HG02884 (cell line): ENCODE measurements around the gene TBX4.

Experiments
- ATAC-seq: cut with Tn5 transposase; IDR thresholded peaks from one replicate; pipeline ENCODE4 v1.9.1; 2021; ENCODE audit warnings: mild to moderate bottlenecking, moderate library complexity; ENCODE audit not compliant: unreplicated experiment

The TBX4 gene

GRCh38 chr17:61412860-61413660, 39.2 kb upstream of the TBX4 start:
- no peak for ATAC-seq

DNA sequence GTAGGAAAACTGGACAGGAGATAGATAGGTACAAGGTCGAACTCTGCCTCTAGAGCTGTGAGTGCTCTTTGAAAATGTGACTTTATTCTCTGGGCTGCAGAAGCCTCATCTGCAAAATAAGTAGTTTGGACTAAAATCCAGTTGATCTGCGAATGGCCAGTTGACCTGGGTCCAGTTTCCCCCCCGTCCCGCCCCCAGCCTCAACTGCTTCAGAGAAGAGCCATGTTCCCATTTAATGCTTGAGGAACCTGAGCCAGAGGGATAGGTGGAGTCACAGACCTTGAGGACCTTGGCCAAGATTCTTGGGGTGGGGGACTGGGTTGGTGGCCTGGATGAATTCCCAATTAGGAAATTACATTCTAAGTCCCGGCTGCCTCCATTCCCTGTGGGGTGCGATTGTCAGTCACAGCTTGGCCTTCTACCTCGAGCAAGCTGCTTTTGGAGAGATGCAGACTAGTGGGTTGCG, 38.5 kb upstream of the TBX4 start:
- no peak for ATAC-seq

- ATAC-seq = no peak
Observed at GRCh38 chr17:61414141-61414935, 37.9 kb upstream of the TBX4 start.

DNA sequence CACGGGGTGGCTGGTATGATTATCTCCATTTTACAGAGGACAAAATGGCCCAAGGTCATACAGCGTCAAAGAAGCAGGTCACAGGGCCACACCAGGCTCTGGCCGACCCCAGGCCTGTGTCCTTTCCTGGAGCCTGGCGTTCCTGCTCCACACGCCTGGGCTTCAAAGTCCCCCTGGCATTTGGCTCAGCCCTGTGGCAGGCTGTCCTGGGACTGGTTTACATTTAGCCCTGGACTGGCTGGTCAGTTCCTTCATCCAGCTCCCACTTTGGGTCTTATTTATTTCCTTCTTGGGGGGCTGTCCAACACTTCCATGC, 37.3 kb upstream of the TBX4 start:
- ATAC-seq = no peak

GRCh38 chr17:61415374-61416210, 36.6 kb upstream of the TBX4 start:
- no peak for ATAC-seq

- no peak for ATAC-seq
Observed at GRCh38 chr17:61416211-61416539, 36.0 kb upstream of the TBX4 start.

- ATAC-seq = no peak
Observed at GRCh38 chr17:61416540-61417363, 35.5 kb upstream of the TBX4 start.

- ATAC-seq = no peak
Observed at GRCh38 chr17:61418449-61418848, 33.8 kb upstream of the TBX4 start.

DNA sequence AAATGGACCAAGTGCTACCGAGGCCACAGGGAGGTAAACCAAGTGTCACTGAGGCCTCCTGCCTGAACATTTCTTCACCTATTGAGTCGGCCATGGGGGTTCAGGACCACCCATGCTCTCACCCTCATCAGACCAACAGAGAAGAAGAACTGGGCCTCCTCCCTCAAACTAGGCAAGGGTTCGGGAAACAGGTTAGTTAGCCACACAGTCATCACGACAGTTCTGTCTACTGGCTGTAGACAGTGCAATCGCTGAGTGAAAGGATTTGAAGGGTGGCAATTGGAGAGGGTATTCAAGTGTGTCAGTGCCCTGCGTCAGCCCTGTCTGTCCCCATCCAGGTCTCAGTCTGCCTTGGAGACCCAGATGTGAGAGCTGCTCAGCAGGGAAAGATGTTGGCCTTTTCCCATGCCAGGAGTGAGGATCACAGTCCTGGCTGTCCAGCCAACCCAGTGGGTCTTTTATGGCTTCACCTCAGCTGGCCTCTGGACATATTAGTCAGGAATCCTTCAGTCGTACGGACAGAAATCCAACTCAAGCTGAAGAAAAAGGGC, 32.7 kb upstream of the TBX4 start:
- no peak for ATAC-seq

GRCh38 chr17:61420052-61420451, 32.2 kb upstream of the TBX4 start:
- no peak for ATAC-seq

DNA sequence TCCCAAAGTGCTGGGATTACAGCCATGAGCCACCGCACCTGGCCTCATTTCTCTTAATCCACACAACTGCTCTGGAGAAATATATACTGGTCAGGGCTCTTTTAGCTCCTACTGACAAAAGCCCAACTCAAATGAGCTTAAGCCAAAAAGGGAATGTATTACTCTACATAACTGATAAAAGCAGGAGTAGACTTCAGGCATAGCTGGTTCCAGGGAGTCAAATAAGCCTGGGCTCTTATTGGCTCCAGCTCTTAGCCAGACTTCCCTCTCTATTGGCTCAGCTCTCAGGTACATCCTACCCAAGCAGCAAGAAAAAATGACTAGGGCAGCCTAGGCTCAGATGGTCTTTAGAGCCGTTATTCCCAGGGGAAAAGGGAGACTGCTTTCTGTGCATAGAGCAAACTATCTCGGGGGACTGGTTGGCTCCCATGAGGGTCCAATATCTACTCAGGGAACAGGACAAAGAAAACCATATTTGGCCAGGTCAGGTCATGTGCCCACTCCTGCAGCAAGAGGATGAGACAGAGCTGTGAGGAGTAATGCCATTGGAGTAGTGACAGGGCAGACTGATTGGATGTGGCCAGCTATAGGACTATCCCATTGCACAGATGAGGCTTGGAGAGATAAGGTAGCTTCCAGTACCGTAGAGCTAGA, 31.4 kb upstream of the TBX4 start:
- no peak for ATAC-seq

GRCh38 chr17:61421460-61421859, 30.8 kb upstream of the TBX4 start:
- ATAC-seq = no peak

DNA sequence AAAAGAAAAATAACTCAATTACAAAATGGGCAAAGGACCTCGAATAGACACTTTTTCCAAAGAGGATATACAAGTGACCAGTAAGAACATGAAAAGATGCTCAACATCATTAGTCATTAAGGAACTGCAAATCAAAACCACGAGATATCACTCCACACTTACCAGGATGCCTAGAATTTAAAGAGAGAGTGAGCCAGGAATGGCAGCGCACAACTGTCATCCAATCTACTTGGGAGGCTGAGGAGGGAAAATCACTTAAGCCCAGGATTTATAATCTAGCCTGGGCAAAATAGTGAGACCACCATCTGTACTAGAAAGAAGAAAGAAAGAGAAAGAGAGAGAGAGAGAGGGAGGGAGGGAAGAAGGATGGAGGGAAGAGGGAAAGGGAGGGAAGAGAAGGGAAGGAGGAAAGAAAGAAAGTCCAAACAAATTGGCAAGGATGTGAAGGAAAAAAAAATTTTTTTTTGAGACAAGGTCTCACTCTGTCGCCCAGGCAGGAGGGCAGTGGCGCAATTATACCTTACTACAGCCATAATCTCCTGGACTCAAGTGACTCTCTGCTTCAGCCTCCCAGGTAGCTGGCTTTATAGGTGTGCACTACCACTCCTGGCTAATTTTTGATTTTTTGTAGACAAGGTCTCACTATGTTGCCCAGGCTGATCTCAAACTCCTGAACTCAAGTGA, 30.0 kb upstream of the TBX4 start:
- no peak for ATAC-seq

- ATAC-seq = no peak
Observed at GRCh38 chr17:61422869-61423268, 29.4 kb upstream of the TBX4 start.

GRCh38 chr17:61423967-61424649, 28.1 kb upstream of the TBX4 start:
- no peak for ATAC-seq

DNA sequence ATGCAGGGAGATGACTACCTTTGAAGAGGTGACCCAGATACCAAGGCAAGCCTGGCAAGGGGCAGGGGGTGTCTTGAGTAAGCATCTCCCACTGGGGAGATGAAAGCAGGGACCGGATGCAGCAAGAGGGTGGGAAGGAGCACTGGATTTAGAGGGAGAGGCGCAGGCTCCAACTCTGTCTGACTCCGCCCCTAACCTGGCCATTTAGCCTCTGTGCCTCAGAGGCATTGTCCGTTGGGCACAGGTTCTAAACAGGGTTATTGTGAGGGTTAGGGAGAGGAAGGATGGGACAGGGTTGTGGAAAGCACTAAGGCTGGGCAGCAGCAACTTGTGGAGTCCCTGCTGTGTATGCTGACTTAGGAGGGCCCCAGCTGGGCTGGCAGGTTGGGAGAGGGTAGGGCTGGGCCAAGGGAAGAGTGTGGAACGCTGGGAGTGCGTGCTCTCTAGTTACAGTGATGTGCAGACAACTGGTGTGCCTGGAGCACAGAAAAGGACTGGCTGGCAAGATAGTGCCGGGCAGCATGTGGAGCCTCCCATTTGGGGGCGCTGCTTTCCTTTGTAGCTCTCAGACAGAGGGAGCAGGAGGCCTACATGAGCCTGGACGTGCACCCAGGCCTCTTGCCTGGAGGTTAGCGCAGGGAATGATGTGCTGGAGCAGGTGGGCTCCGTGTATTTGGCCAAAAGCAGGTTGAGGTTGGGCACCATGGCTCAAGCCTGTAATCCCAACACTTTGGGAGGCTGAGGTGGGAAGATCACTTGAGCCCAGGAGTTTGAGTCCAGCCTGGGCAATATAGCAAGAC, 26.3 kb upstream of the TBX4 start:
- ATAC-seq = no peak

DNA sequence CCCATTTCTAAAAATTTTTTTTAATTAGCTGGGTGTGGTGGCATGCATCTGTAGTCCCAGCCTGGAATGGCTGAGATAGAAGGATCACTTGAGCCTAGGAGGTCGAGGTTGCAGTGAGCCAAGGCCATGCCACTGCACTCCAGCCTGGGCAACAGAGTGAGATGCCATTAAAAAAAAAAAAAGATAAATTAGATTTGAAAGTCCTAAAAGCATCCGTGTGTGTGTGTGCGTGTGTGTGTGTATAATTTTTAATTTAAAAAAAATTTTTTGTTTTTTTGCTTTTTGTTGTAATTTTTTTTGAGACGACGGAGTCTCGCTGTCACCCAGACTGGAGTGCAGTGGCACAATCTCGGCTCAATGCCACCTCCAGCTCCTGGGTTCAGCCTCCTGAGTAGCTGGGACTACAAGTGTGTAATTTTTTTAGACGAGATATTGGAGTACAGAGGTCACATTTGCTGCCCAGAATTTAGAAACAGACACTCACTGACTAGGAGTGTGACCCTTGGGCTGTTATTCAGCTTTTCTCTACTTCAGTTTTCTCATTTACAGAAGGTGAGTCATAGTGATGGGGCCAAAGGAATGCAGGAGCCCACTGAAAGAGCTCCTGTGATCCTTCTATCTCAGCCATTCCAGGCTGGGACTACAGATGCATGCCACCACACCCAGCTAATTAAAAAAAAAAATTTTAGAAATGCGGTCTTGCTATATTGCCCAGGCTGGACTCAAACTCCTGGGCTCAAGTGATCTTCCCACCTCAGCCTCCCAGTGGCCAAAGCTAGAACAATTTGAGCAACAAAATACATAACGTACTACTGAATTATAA, 25.5 kb upstream of the TBX4 start:
- no peak for ATAC-seq
